ENCODE results near the gene ARHGEF2.

Gene ARHGEF2

DNA sequence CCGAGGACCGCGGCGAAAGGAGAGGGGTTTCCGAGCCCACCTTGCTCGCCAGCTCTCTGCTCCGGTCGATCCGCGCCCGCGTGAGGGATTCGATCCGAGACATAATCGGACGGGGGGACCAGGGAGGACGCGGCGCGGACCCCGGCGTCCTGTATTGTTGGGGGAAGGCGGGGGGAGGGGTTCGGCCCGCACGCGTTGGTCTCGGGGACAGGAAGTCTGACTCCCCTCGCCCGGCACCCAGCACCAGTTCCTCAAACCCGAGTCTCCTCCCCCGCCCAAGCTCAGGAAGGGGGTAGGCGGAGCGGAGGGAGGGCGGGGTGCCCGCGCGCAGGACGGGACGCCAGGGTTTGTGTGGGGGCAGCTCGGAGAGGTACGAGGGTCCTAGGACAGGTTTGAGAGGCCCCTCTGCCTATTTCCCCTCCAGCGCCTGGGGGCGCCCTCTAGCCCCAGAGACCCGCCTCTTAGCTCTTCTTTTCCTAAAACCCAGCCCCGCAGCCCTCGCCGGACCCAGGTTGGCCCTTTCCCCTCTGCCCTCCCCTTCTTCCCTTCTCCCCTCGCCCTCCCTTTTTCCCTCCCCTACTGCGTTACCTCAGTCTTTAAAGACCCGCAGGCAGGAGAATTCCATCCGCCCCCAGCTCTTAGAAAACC lies at the start of gene ARHGEF2:
Gene ARHGEF2, minus strand, starts transcription at position 223 of the 648 bp plus-strand sequence. Its CDS starts 120 bp downstream, at position 103.
- peaks cover 91% of the 10 kb centered on the region for H3K79me2 ChIP-seq (ENCODE audit: insufficient read depth, low read depth)
- H3K27ac ChIP-seq: peak within 1 kb of the TSS; percentile 80
- H3K27me3 ChIP-seq (ENCODE audit: insufficient read depth, low read depth): no peaks in the 10 kb centered on the region
- peak within 1 kb of the TSS; percentile 83 for H3K9ac ChIP-seq
- peaks cover 3% of the 10 kb centered on the region; the same call in 1 of the 2 replicates for H3K36me3 ChIP-seq (ENCODE audit: insufficient read depth)
- TF ChIP-seq, protein P1, sequence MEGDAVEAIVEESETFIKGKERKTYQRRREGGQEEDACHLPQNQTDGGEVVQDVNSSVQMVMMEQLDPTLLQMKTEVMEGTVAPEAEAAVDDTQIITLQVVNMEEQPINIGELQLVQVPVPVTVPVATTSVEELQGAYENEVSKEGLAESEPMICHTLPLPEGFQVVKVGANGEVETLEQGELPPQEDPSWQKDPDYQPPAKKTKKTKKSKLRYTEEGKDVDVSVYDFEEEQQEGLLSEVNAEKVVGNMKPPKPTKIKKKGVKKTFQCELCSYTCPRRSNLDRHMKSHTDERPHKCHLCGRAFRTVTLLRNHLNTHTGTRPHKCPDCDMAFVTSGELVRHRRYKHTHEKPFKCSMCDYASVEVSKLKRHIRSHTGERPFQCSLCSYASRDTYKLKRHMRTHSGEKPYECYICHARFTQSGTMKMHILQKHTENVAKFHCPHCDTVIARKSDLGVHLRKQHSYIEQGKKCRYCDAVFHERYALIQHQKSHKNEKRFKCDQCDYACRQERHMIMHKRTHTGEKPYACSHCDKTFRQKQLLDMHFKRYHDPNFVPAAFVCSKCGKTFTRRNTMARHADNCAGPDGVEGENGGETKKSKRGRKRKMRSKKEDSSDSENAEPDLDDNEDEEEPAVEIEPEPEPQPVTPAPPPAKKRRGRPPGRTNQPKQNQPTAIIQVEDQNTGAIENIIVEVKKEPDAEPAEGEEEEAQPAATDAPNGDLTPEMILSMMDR (conservative IDR thresholded peaks at IDR 0.05; ENCODE audit: low read depth, low read length): peak; percentile 56
- peak within 1 kb of the TSS; percentile 99 for H3K4me3 ChIP-seq (IDR thresholded peaks at IDR 0.05; ENCODE audit: insufficient read depth, low read depth, low read length)
- H3K4me2 ChIP-seq: peak within 1 kb of the TSS; percentile 95
- H4K20me1 ChIP-seq (ENCODE audit: insufficient read depth): peaks cover 25% of the 10 kb centered on the region
- peak within 1 kb of the TSS; percentile 55 for H2AFZ ChIP-seq (ENCODE audit: low read depth)
- H3K4me1 ChIP-seq (ENCODE audit: low read depth, poor library complexity, severe bottlenecking): peaks cover 69% of the 10 kb centered on the region

DNA sequence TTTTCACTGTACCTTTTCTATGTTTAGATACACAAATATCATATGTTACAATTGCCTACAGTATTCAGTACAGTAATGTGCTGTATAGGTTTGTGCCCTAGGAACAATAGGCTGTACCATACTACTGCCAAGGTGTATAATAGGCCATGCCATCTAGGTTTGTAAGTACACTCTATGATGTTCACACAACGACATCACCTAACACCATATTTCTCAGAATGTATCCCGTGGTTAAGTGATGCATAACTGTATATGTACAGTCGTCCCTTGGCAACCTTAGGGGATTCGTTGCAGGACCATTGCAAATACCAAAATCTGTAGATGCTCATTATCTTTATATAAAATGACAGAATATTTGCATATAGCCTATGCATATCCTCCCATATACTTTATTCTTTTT lies 48.2 kb upstream of the ARHGEF2 start:
- H3K9ac ChIP-seq: no peak overlapping the region

DNA sequence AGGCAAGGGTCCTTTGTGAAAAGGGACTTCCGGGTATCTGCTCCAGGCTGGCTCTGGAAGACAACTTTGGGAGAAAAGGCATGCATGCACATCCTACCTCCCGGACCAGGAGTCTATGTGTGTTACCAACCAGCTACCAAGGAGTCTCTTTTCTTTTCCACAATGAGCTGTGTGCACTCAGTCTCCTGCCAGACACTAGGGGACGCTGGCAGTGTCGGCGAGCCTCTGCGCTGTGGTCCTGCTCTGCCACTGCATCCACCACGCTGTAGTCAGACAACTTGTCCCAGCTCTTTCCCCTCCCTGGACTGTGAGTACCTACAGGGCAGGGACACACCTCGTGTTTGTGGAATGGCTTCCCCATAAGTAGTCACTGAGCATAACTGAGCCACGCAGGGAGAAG lies 47.5 kb upstream of the ARHGEF2 start:
- no peak overlapping the region for H2AFZ ChIP-seq (ENCODE audit: low read depth)
- H3K9ac ChIP-seq: no peak overlapping the region
- no peaks in the 10 kb centered on the region for H3K36me3 ChIP-seq (ENCODE audit: insufficient read depth)
- peaks cover 4% of the 10 kb centered on the region for H3K4me1 ChIP-seq (ENCODE audit: low read depth, poor library complexity, severe bottlenecking)
- no peaks in the 10 kb centered on the region for H3K27me3 ChIP-seq (ENCODE audit: insufficient read depth, low read depth)
- no peak overlapping the region for H3K4me2 ChIP-seq
- TF ChIP-seq, protein P1 (conservative IDR thresholded peaks at IDR 0.05; ENCODE audit: low read depth, low read length): 0 out of 2 replicates have a peak, but pooled peaks have one; percentile 25
- no peak overlapping the region for H3K4me3 ChIP-seq (IDR thresholded peaks at IDR 0.05; ENCODE audit: insufficient read depth, low read depth, low read length)
- H4K20me1 ChIP-seq (ENCODE audit: insufficient read depth): no peaks in the 10 kb centered on the region
- no peak overlapping the region for H3K27ac ChIP-seq
- H3K79me2 ChIP-seq (ENCODE audit: insufficient read depth, low read depth): no peaks in the 10 kb centered on the region

More for the DNA sequence above, 48.2 kb upstream of the ARHGEF2 start:
- H4K20me1 ChIP-seq (ENCODE audit: insufficient read depth): no peaks in the 10 kb centered on the region
- no peak overlapping the region for H3K27ac ChIP-seq
- TF ChIP-seq, protein P1 (conservative IDR thresholded peaks at IDR 0.05; ENCODE audit: low read depth, low read length): no peak
- H3K4me2 ChIP-seq: no peak overlapping the region
- H3K36me3 ChIP-seq (ENCODE audit: insufficient read depth): no peaks in the 10 kb centered on the region
- no peak overlapping the region for H3K4me3 ChIP-seq (IDR thresholded peaks at IDR 0.05; ENCODE audit: insufficient read depth, low read depth, low read length)
- no peak overlapping the region for H2AFZ ChIP-seq (ENCODE audit: low read depth)
- no peaks in the 10 kb centered on the region for H3K4me1 ChIP-seq (ENCODE audit: low read depth, poor library complexity, severe bottlenecking)
- no peaks in the 10 kb centered on the region for H3K27me3 ChIP-seq (ENCODE audit: insufficient read depth, low read depth)
- H3K79me2 ChIP-seq (ENCODE audit: insufficient read depth, low read depth): no peaks in the 10 kb centered on the region

DNA sequence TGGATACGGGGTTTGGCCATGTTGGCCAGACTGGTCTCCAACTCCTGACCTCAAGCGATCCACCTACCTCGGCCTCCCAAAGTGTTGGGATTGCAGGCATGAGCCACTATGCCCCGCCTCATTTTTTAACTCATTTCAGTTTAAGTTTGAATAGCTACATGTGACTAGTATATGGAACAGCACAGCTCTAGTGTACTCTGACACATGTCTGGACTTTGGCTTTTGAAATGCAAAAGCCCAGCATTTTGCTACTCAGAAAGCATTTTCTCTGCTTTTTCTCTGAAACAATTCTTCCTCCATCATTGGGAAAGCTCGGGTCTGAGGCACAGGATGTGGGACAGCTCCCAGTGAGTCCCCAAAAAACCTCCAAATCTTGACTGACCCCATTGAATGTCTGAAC lies 46.5 kb upstream of the ARHGEF2 start:
- no peak overlapping the region for H3K27ac ChIP-seq
- H3K4me2 ChIP-seq: no peak overlapping the region
- H4K20me1 ChIP-seq (ENCODE audit: insufficient read depth): no peaks in the 10 kb centered on the region
- H2AFZ ChIP-seq (ENCODE audit: low read depth): no peak overlapping the region
- TF ChIP-seq, protein P1 (conservative IDR thresholded peaks at IDR 0.05; ENCODE audit: low read depth, low read length): no peak
- peaks cover 6% of the 10 kb centered on the region for H3K79me2 ChIP-seq (ENCODE audit: insufficient read depth, low read depth)
- no peak overlapping the region for H3K4me3 ChIP-seq (IDR thresholded peaks at IDR 0.05; ENCODE audit: insufficient read depth, low read depth, low read length)
- no peaks in the 10 kb centered on the region for H3K36me3 ChIP-seq (ENCODE audit: insufficient read depth)
- no peaks in the 10 kb centered on the region for H3K27me3 ChIP-seq (ENCODE audit: insufficient read depth, low read depth)
- peaks cover 6% of the 10 kb centered on the region for H3K4me1 ChIP-seq (ENCODE audit: low read depth, poor library complexity, severe bottlenecking)
- no peak overlapping the region for H3K9ac ChIP-seq

Measured in KMS-11 (cell line).